Common myeloid progenitor, CD34-positive (primary cell): ENCODE data around the gene RASAL1.
"Not testable (repeated sequence)": the region's sequence is repeated elsewhere in the genome, so short reads cannot be mapped to it uniquely, and the experiment has no call there.

Experiments
- CTCF ChIA-PET: fragments of 350-600 bp; sonication (Branson Sonifier 250); formaldehyde crosslinking; loops from one replicate; lab custom pipeline; 2021; ENCODE audit warnings: antibody characterized with exemption; lab: Charles Lee
- POLR2A ChIA-PET: fragments of 350-600 bp; sonication (Branson Sonifier 250); formaldehyde crosslinking; loops from one replicate; lab custom pipeline; 2021; ENCODE audit warnings: antibody characterized with exemption; lab: Charles Lee
- DNase-seq, 3 donors: peaks; one replicate each; pipeline versions ENCODE4 v3.0.0 to v3.0.0-alpha.2; 2013
- H3K27ac ChIP-seq, 2 experiments: 1 replicate in 1 of 2; 2 replicates in 1 of 2; pipeline ENCODE4 v1.7.0; 2013; ENCODE audit warnings: inconsistent platforms in 2 of 2, low read length in 2 of 2, mild to moderate bottlenecking in 2 of 2, low read depth in 1 of 2, moderate library complexity in 1 of 2; ENCODE audit not compliant: severe bottlenecking in 2 of 2, insufficient read depth in 1 of 2, poor library complexity in 1 of 2
- H3K27me3 ChIP-seq, 5 experiments: replicated peaks in 2 of 5; 1 replicate in 3 of 5; 2 replicates in 2 of 5; pipeline versions ENCODE4 v1.6.1 to v1.7.0; 2013; ENCODE audit warnings: low read length in 4 of 5, mild to moderate bottlenecking in 2 of 5, moderate library complexity in 2 of 5, inconsistent platforms in 1 of 5; ENCODE audit not compliant: insufficient read depth in 5 of 5, control insufficient read depth in 4 of 5
- H3K36me3 ChIP-seq, 4 experiments: 1 replicate in 2 of 4; 2 replicates in 2 of 4; pipeline versions ENCODE4 v1.6.1 to v1.7.0; 2013; ENCODE audit warnings: low read length in 3 of 4, control low read depth in 1 of 4, mild to moderate bottlenecking in 1 of 4; ENCODE audit not compliant: control insufficient read depth in 4 of 4, insufficient read depth in 4 of 4
- H3K4me1 ChIP-seq, 4 experiments: 1 replicate in 3 of 4; 2 replicates in 1 of 4; pipeline versions ENCODE4 v1.6.1 to v1.7.1; 2013; ENCODE audit warnings: low read length in 3 of 4, mild to moderate bottlenecking in 3 of 4, control low read depth in 1 of 4, inconsistent platforms in 1 of 4, moderate library complexity in 1 of 4; ENCODE audit not compliant: control insufficient read depth in 4 of 4, insufficient read depth in 4 of 4; ENCODE audit errors: control extremely low read depth in 1 of 4
- H3K4me3 ChIP-seq, 7 experiments: 1 replicate in 4 of 7; 2 replicates in 3 of 7; pipeline versions ENCODE4 v1.5.1 to v1.7.0; 2013; ENCODE audit warnings: mild to moderate bottlenecking in 7 of 7, low read length in 6 of 7, moderate library complexity in 6 of 7, inconsistent platforms in 2 of 7, low read depth in 2 of 7, control low read depth in 1 of 7; ENCODE audit not compliant: insufficient read depth in 4 of 7, control insufficient read depth in 1 of 7; ENCODE audit errors: extremely low read depth in 1 of 7
- H3K9me3 ChIP-seq, 5 experiments: 1 replicate in 4 of 5; 2 replicates in 1 of 5; pipeline versions ENCODE4 v1.6.1 to v1.7.1; 2013; ENCODE audit warnings: low read length in 4 of 5, mild to moderate bottlenecking in 2 of 5, inconsistent platforms in 1 of 5, low read depth in 1 of 5, moderate library complexity in 1 of 5; ENCODE audit not compliant: control insufficient read depth in 4 of 5, insufficient read depth in 2 of 5; ENCODE audit errors: control extremely low read depth in 1 of 5
- WGBS: methylation state at CpG from one replicate; pipeline ENCODE4 v1.1.5; 2013; ENCODE audit not compliant: insufficient coverage; 5-methylcytosine and 5-hydroxymethylcytosine counted together

Gene RASAL1

GRCh38 chr12:113119980-113120669 is 15.4 kb downstream of the RASAL1 start:
- WGBS: 42% methylated on average over 2 of the region's 4 CpGs
- H3K27ac ChIP-seq: no peak overlapping the region

GRCh38 chr12:113118142-113118541 is 17.4 kb downstream of the RASAL1 start:
- Histone ChIP-seq H3K27me3 (no peaks in the 10 kb centered on the region), H3K27ac (no peak overlapping the region), H3K4me3 (no peak overlapping the region), H3K36me3 (no peaks in the 10 kb centered on the region), H3K4me1 (no peaks in the 10 kb centered on the region), H3K9me3 (peaks cover 0 to 1% (median 0%) of the 10 kb centered on the region in 5 experiments)
- POLR2A ChIA-PET: no interaction called here
- CTCF ChIA-PET: interaction anchor here (1.5 to 4.6 kb wide), 2 partner anchors 17 to 69 kb away, joined by 4 to 22 read pairs; partner anchors contain the start of gene RASAL1
- no CpG with 5 or more reads among the region's 1 CpG for WGBS
- DNase-seq: no peak

More at GRCh38 chr12:113119980-113120669, 15.4 kb downstream of the RASAL1 start:
- ChIA-PET CTCF (interaction anchor here (1.0 to 4.6 kb wide), 8 partner anchors 8 to 127 kb away, joined by 3 to 22 read pairs (median 4); partner anchors contain the start of gene RASAL1), POLR2A (no interaction called here)
- Histone ChIP-seq H3K27me3 (no peaks in the 10 kb centered on the region), H3K36me3 (no peaks in the 10 kb centered on the region), H3K4me1 (no peaks in the 10 kb centered on the region), H3K9me3 (peaks cover 0 to 3% (median 0%) of the 10 kb centered on the region in 5 experiments), H3K4me3 (no peak overlapping the region)
- DNase-seq: no peak

GRCh38 chr12:113117684-113118083 is 17.9 kb downstream of the RASAL1 start:
- H3K27me3 ChIP-seq, H3K36me3 ChIP-seq, H3K9me3 ChIP-seq, POLR2A ChIA-PET, DNase-seq, H3K4me3 ChIP-seq, H3K27ac ChIP-seq, H3K4me1 ChIP-seq: not testable (repeated sequence)
- WGBS: 100% methylated on average over 1 of the region's 8 CpGs
- CTCF ChIA-PET: interaction anchor here (1.5 to 4.6 kb wide), 2 partner anchors 17 to 69 kb away, joined by 4 to 22 read pairs; partner anchors contain the start of gene RASAL1

- no peaks in the 10 kb centered on the region for H3K27me3 ChIP-seq
- no peaks in the 10 kb centered on the region for H3K9me3 ChIP-seq
- no peaks in the 10 kb centered on the region for H3K36me3 ChIP-seq
- POLR2A ChIA-PET: no interaction called here
- WGBS: 95% methylated on average over 2 of the region's 6 CpGs
- CTCF ChIA-PET: interaction anchor here (1.5 to 4.6 kb wide), 2 partner anchors 18 to 68 kb away, joined by 4 to 22 read pairs; partner anchors contain the start of gene RASAL1
- no peaks in the 10 kb centered on the region for H3K4me1 ChIP-seq
- no peak overlapping the region for H3K27ac ChIP-seq
- DNase-seq: no peak
- no peak overlapping the region for H3K4me3 ChIP-seq
These were observed 18.7 kb downstream of the RASAL1 start for GRCh38 chr12:113116875-113117274.

- no peak overlapping the region for H3K27ac ChIP-seq
- no peak overlapping the region for H3K4me3 ChIP-seq
- no peaks in the 10 kb centered on the region for H3K27me3 ChIP-seq
- no peaks in the 10 kb centered on the region for H3K9me3 ChIP-seq
- 92% methylated on average over 20 of the region's 22 CpGs for WGBS
- no peak for DNase-seq
- CTCF ChIA-PET: interaction anchor here (1.2 to 1.8 kb wide), 3 partner anchors 15 to 59 kb away, joined by 3 to 9 read pairs (median 3); no protein-coding TSS in a partner anchor
- POLR2A ChIA-PET: no interaction called here
- H3K36me3 ChIP-seq: no peaks in the 10 kb centered on the region
- H3K4me1 ChIP-seq: no peaks in the 10 kb centered on the region
These were observed 20.0 kb downstream of the RASAL1 start for GRCh38 chr12:113115455-113116126.

- Histone ChIP-seq H3K4me1 (no peaks in the 10 kb centered on the region), H3K4me3 (no peak overlapping the region), H3K9me3 (no peaks in the 10 kb centered on the region), H3K36me3 (no peaks in the 10 kb centered on the region), H3K27ac (no peak overlapping the region), H3K27me3 (no peaks in the 10 kb centered on the region)
- ChIA-PET POLR2A (interaction anchor here (0.6 kb wide), 1 partner anchor 187 kb away, joined by 5 read pairs; no protein-coding TSS in a partner anchor), CTCF (interaction anchor here (1.2 to 1.8 kb wide), 4 partner anchors 14 to 60 kb away, joined by 3 to 9 read pairs (median 3); no protein-coding TSS in a partner anchor)
- no peak for DNase-seq
- WGBS: 94% methylated on average over 12 of the region's 19 CpGs
These were observed 20.9 kb downstream of the RASAL1 start for GRCh38 chr12:113114447-113115178.
